ACC112 (cell line): ENCODE measurements around the gene ABTB2.

Experiments used
- H2AFZ ChIP-seq: fragments of 200-600 bp; sonication (generic); one replicate; pipeline ENCODE4 v1.6.0; 2017; ENCODE audit warnings: antibody characterized with exemption, low read length; ENCODE audit not compliant: unreplicated experiment
- H3K27ac ChIP-seq: fragments of 200-600 bp; sonication (generic); 2 replicates; pipeline ENCODE4 v1.5.1; 2014; ENCODE audit warnings: low read depth, mild to moderate bottlenecking, antibody characterized with exemption, low read length, moderate library complexity
- H3K27me3 ChIP-seq: fragments of 200-600 bp; sonication (generic); 2 replicates; pipeline ENCODE4 v1.6.1; 2014; ENCODE audit warnings: mild to moderate bottlenecking, antibody characterized with exemption, low read length, moderate library complexity, mixed read lengths; ENCODE audit not compliant: insufficient read depth
- H3K36me3 ChIP-seq: fragments of 200-600 bp; sonication (generic); 2 replicates; pipeline ENCODE4 v1.6.1; 2016; ENCODE audit warnings: mild to moderate bottlenecking, antibody characterized with exemption, low read length, moderate library complexity, mixed read lengths; ENCODE audit not compliant: insufficient read depth
- H3K4me1 ChIP-seq: fragments of 200-600 bp; sonication (generic); one replicate; pipeline ENCODE4 v1.6.1; 2016; ENCODE audit warnings: low read length, mixed read lengths; ENCODE audit not compliant: insufficient read depth, unreplicated experiment, control insufficient read depth
- H3K4me3 ChIP-seq: fragments of 200-600 bp; sonication (generic); 2 replicates; pipeline ENCODE4 v1.5.1; 2014; ENCODE audit warnings: mild to moderate bottlenecking, low read depth, low read length
- H3K79me2 ChIP-seq: fragments of 200-600 bp; sonication (generic); one replicate; pipeline ENCODE4 v1.6.0; 2016; ENCODE audit warnings: low read length; ENCODE audit not compliant: control insufficient read depth, unreplicated experiment, insufficient read depth

ABTB2 gene

GRCh38 chr11:34214961-34215805 is 142.6 kb downstream of the ABTB2 start:
- no peaks in the 10 kb centered on the region for H3K36me3 ChIP-seq
- H3K27ac ChIP-seq = peak overlapping the region; percentile 40; the same call in 1 of the 2 replicates
- H3K4me1 ChIP-seq = peaks cover 18% of the 10 kb centered on the region
- no peak overlapping the region for H3K4me3 ChIP-seq
- no peaks in the 10 kb centered on the region for H3K27me3 ChIP-seq
- H2AFZ ChIP-seq = no peak overlapping the region
- no peaks in the 10 kb centered on the region for H3K79me2 ChIP-seq

- Histone ChIP-seq H3K27me3 (no peaks in the 10 kb centered on the region), H3K4me3 (no peak overlapping the region), H2AFZ (no peak overlapping the region), H3K79me2 (no peaks in the 10 kb centered on the region), H3K4me1 (peaks cover 24% of the 10 kb centered on the region), H3K36me3 (no peaks in the 10 kb centered on the region), H3K27ac (no peak overlapping the region)
Observed at GRCh38 chr11:34213366-34213765, 144.4 kb downstream of the ABTB2 start.

DNA sequence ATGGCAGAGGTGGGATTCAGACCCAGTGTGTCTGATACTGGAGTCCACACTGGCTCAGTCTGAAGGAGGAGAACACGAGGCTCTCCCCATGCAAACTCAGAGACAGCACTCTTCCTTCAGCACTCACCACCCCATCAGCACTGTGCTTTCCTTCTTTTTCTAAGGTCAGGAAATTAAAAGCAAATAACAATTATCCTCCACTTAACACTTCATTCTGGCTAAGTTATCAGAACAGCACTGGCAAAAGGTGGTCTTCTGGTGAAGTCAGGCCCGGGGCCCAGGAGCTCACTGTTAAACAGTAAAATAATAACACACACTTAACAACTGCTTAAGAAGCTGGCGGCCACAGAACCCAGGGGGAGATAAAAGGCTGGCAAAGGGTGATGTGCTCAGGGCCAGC is 145.2 kb downstream of the ABTB2 start:
- Histone ChIP-seq H3K27me3 (no peaks in the 10 kb centered on the region), H3K36me3 (no peaks in the 10 kb centered on the region), H3K27ac (no peak overlapping the region), H3K4me1 (peaks cover 24% of the 10 kb centered on the region), H3K4me3 (no peak overlapping the region), H3K79me2 (no peaks in the 10 kb centered on the region), H2AFZ (no peak overlapping the region)

DNA sequence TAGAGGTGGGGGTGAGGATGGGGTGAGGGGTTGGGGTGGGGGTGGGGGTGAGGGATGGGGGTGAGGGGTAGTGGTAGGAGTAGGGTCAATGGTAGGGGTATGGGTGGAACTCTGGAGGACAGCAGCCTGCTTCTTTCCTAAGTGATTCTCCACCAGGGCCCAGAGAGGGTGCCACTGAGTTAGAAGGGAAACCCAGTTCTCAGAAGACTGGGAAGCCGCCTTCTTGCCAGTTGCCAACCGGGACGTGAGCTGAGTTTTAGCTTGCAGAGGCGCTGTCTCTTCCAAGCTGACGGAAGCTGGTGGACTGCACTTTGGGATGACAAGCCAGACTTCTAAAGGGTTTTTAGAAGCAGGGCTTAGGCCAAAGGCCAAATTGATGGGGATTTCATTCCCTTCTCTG is 148.0 kb downstream of the ABTB2 start:
- H3K27me3 ChIP-seq = no peaks in the 10 kb centered on the region
- H3K79me2 ChIP-seq = no peaks in the 10 kb centered on the region
- H3K4me3 ChIP-seq = no peak overlapping the region
- no peaks in the 10 kb centered on the region for H3K36me3 ChIP-seq
- peaks cover 21% of the 10 kb centered on the region for H3K4me1 ChIP-seq
- no peak overlapping the region for H2AFZ ChIP-seq
- H3K27ac ChIP-seq = no peak overlapping the region

GRCh38 chr11:34208266-34209135 is 149.3 kb downstream of the ABTB2 start:
- Histone ChIP-seq H3K4me3 (no peak overlapping the region), H3K27me3 (no peaks in the 10 kb centered on the region), H3K27ac (no peak overlapping the region), H3K79me2 (no peaks in the 10 kb centered on the region), H3K4me1 (peaks cover 23% of the 10 kb centered on the region), H3K36me3 (no peaks in the 10 kb centered on the region), H2AFZ (no peak overlapping the region)

- H3K4me1 ChIP-seq = peaks cover 22% of the 10 kb centered on the region
- H3K79me2 ChIP-seq = no peaks in the 10 kb centered on the region
- H3K27ac ChIP-seq = no peak overlapping the region
- no peaks in the 10 kb centered on the region for H3K36me3 ChIP-seq
- H2AFZ ChIP-seq = no peak overlapping the region
- H3K27me3 ChIP-seq = no peaks in the 10 kb centered on the region
- H3K4me3 ChIP-seq = no peak overlapping the region
Observed at GRCh38 chr11:34207487-34208180, 150.2 kb downstream of the ABTB2 start.

DNA sequence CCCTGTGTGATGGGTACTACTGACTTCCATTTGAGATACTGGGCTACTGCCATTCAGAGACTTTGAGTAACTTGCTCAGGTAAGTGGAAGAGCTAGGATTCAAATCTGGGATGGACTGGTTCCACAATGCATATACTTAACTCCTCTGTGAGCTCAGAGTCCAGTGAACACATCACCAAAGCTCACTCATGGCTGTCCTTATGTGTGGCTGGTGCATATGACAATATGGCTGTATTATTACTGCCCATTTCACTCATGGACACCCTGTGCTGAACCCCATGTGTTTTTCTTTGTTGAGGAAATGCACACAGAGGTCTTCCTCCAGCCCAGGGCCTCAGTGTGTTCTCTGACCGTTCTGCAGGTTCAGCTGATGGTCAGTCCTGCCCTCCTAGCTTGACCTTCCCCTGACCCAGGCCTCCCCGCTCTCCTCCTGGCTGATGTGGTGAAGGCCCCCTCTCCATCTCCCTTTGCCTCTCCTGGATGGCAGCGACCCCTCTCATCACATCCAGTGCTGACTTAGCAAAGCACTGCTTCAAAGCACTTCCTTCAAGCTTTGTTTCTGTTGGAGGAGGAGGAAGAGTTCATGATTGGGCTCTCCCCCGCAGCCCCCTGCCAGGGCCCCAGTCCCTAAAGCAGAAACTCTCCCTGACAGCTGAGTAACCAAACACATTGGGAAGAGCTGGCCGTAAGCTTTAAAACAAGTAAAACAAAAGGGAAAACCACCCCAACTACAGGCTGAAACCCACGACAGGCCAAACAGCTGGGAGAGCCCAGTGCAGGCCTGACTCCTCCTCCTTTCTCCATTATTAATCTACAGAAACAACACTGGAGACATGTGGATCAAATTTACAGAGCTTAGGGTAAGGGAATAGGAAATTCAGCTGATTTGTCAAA is 151.2 kb downstream of the ABTB2 start:
- Histone ChIP-seq H3K27me3 (no peaks in the 10 kb centered on the region), H3K4me3 (no peak overlapping the region), H3K4me1 (peaks cover 22% of the 10 kb centered on the region), H3K79me2 (no peaks in the 10 kb centered on the region), H3K27ac (no peak overlapping the region), H3K36me3 (no peaks in the 10 kb centered on the region), H2AFZ (no peak overlapping the region)

DNA sequence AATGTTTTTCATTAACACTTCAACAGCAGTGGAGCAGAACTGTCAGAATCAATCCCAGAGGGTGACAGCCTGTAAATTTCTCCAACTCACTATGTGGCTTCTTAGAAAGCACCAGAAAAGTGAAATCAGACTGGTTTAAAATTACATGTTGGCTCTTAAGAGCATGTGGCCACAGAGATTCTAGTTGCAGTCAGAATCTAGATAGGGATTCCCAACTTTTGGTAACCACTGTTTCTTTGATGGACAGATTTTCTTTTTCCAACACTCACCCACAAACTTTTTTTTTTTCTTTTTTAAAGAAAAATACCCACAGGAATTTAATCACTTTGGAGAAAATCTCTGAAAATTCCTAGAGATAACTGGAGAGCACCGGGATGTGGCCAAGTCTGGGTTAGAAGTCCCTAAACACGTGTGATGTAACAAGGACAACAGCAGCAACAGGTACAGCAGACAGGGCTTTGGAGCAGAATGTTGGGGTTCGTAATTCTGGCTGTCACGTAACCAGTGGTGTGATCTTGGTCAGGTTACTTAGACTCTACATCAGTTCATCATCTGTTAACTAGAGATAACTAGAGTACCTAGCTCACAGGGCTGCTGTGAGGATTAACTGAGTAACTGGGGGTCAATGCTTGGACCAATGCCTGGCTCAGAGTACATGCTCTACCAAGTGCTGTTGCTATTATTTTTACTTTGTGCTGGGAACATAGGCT is 152.3 kb downstream of the ABTB2 start:
- H3K36me3 ChIP-seq = no peaks in the 10 kb centered on the region
- no peak overlapping the region for H3K4me3 ChIP-seq
- H3K4me1 ChIP-seq = peaks cover 22% of the 10 kb centered on the region
- no peak overlapping the region for H3K27ac ChIP-seq
- no peak overlapping the region for H2AFZ ChIP-seq
- no peaks in the 10 kb centered on the region for H3K27me3 ChIP-seq
- H3K79me2 ChIP-seq = no peaks in the 10 kb centered on the region

DNA sequence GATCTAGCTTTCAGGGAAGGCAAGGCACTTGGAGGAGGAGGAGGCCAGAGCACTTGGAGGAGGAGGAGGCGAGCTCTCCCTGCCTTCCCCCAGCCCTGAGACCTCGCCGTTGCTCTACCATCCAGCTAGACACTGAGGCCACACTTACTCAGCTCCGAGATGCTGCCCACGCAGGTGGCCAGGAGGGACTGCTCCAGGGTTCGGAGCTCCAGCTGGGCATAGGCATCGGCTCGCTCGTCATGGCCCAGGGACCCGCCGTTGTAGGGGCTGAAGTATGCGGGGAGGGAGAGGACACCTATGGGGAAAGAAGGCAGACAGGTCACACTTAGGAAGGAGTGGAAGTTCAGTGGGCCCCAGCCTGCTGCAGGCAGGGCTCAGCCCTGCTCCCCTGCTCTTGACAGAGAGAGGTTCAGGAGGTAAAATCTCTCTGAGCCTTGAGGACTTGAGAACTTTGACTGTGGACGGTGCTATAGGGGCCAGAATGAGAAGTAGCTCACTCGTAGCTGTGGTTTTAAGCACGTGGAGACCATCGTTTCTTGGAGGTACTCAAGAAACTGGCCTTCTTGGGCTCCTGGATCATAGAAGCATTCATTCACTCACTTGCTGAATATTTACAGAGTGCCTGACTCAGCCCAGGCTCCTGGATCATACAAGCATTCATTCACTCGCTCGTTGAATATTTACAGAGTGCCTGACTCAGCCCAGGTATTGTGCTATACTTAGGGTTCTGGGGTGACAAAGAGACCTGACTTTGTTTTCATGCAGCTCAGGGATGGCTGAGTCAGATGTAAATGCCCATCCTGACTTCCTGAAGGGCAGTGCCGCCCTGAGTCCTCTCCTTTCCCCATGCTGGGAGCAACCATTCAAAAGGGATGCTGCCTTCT is 153.2 kb downstream of the ABTB2 start:
- Histone ChIP-seq H3K79me2 (no peaks in the 10 kb centered on the region), H3K27me3 (no peaks in the 10 kb centered on the region), H3K36me3 (no peaks in the 10 kb centered on the region), H3K27ac (no peak overlapping the region), H3K4me1 (peaks cover 22% of the 10 kb centered on the region), H2AFZ (no peak overlapping the region), H3K4me3 (no peak overlapping the region)
